SK-N-SH (cell line): Measurements from ENCODE around the gene RPN1.

Source experiments
- CHD2 ChIP-seq: fragments of 150-350 bp; IDR thresholded peaks from 2 replicates; pipeline ENCODE4 v1.6.1; 2018; ENCODE audit warnings: low read length; ENCODE audit not compliant: partially characterized antibody
- CTCF ChIP-seq: fragments of 200-600 bp; sonication (generic); IDR thresholded peaks from 2 replicates; pipeline ENCODE4 v1.6.1; 2017; ENCODE audit warnings: antibody characterized with exemption, mild to moderate bottlenecking, moderate library complexity
- EP300 ChIP-seq, 2 experiments: IDR thresholded peaks; 2 replicates each; pipeline versions ENCODE4 v1.4.0 to v1.6.1; 2012; ENCODE audit warnings: borderline replicate concordance in 1 of 2, low read depth in 1 of 2, low read length in 1 of 2
- GATA2 ChIP-seq: sonication (generic); formaldehyde crosslinking; IDR thresholded peaks from 2 replicates; pipeline ENCODE4 v1.5.0; 2020; ENCODE audit warnings: mild to moderate bottlenecking, missing genetic modification reagents
- JUND ChIP-seq: IDR thresholded peaks from 2 replicates; pipeline ENCODE4 v1.4.0; 2012
- POLR2AphosphoS5 ChIP-seq: IDR thresholded peaks from 2 replicates; pipeline ENCODE4 v1.6.1; 2012; ENCODE audit warnings: low read depth, low read length
- TCF12 ChIP-seq: IDR thresholded peaks from 2 replicates; pipeline ENCODE4 v1.4.0; 2012
- USF1 ChIP-seq: IDR thresholded peaks from 2 replicates; pipeline ENCODE4 v1.4.0; 2012; ENCODE audit warnings: low read depth, borderline replicate concordance
- TF ChIP-seq, protein P1 (sequence below): IDR thresholded peaks from 2 replicates; pipeline ENCODE4 v1.6.1; 2012; ENCODE audit warnings: mild to moderate bottlenecking, low read depth, low read length, moderate library complexity

GRCh38 chr3:128613083-128613829, 37.4 kb downstream of the RPN1 start:
- TF ChIP-seq POLR2AphosphoS5 (no peak), CHD2 (no peak), TCF12 (no peak), CTCF (no peak), JUND (no peak), USF1 (no peak), EP300 (IDR thresholded peaks at IDR 0.05; ENCODE audit: borderline replicate concordance in 1 of 2, low read depth in 1 of 2, low read length in 1 of 2) (no peak), GATA2 (no peak)
- TF ChIP-seq, protein P1, sequence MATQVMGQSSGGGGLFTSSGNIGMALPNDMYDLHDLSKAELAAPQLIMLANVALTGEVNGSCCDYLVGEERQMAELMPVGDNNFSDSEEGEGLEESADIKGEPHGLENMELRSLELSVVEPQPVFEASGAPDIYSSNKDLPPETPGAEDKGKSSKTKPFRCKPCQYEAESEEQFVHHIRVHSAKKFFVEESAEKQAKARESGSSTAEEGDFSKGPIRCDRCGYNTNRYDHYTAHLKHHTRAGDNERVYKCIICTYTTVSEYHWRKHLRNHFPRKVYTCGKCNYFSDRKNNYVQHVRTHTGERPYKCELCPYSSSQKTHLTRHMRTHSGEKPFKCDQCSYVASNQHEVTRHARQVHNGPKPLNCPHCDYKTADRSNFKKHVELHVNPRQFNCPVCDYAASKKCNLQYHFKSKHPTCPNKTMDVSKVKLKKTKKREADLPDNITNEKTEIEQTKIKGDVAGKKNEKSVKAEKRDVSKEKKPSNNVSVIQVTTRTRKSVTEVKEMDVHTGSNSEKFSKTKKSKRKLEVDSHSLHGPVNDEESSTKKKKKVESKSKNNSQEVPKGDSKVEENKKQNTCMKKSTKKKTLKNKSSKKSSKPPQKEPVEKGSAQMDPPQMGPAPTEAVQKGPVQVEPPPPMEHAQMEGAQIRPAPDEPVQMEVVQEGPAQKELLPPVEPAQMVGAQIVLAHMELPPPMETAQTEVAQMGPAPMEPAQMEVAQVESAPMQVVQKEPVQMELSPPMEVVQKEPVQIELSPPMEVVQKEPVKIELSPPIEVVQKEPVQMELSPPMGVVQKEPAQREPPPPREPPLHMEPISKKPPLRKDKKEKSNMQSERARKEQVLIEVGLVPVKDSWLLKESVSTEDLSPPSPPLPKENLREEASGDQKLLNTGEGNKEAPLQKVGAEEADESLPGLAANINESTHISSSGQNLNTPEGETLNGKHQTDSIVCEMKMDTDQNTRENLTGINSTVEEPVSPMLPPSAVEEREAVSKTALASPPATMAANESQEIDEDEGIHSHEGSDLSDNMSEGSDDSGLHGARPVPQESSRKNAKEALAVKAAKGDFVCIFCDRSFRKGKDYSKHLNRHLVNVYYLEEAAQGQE, result no peak
